Smooth muscle cell (in vitro differentiated cells): ENCODE measurements around the gene AK3. TPM values are rescaled to one million over a fixed set of nuclear protein-coding genes. Genes with fewer than 3 reads are reported as not detected.

Source experiments
- DNase-seq: peaks from one replicate; lab custom pipeline; 2025; ENCODE audit not compliant: unreplicated experiment; lab: John Stamatoyannopoulos, UW
- H2AFZ ChIP-seq: fragments of 200-600 bp; sonication (generic); 2 replicates; pipeline ENCODE4 v1.6.0; 2016; ENCODE audit warnings: antibody characterized with exemption, low read depth, mild to moderate bottlenecking
- H3F3A ChIP-seq: fragments of 200-600 bp; sonication (generic); 2 replicates; pipeline ENCODE4 v1.6.0; 2017; ENCODE audit warnings: antibody characterized with exemption, low read depth
- H3K27ac ChIP-seq: fragments of 200-600 bp; sonication (generic); 2 replicates; pipeline ENCODE4 v1.5.1; 2016; ENCODE audit warnings: low read depth, mild to moderate bottlenecking
- H3K27me3 ChIP-seq: fragments of 200-600 bp; sonication (generic); 2 replicates; pipeline ENCODE4 v1.6.1; 2016; ENCODE audit warnings: low read depth, mild to moderate bottlenecking
- H3K36me3 ChIP-seq: fragments of 200-600 bp; sonication (generic); 2 replicates; pipeline ENCODE4 v1.5.1; 2016; ENCODE audit warnings: low read depth
- H3K4me1 ChIP-seq: fragments of 200-600 bp; sonication (generic); 2 replicates; pipeline ENCODE4 v1.5.1; 2016; ENCODE audit warnings: low read depth
- H3K4me2 ChIP-seq: fragments of 200-600 bp; sonication (generic); 2 replicates; pipeline ENCODE4 v1.6.0; 2016; ENCODE audit warnings: mild to moderate bottlenecking
- H3K4me3 ChIP-seq: fragments of 200-600 bp; sonication (generic); 2 replicates; pipeline ENCODE4 v1.5.1; 2016; ENCODE audit warnings: mild to moderate bottlenecking
- H3K79me2 ChIP-seq: fragments of 200-600 bp; sonication (generic); 2 replicates; pipeline ENCODE4 v1.6.0; 2016; ENCODE audit warnings: low read depth, mild to moderate bottlenecking
- H3K9ac ChIP-seq: fragments of 200-600 bp; sonication (generic); 2 replicates; pipeline ENCODE4 v1.6.0; 2016; ENCODE audit warnings: low read depth
- H3K9me3 ChIP-seq: fragments of 200-600 bp; sonication (generic); replicated peaks from 2 replicates; pipeline ENCODE4 v1.5.1; 2016; ENCODE audit warnings: low read depth
- H4K20me1 ChIP-seq: fragments of 200-600 bp; sonication (generic); 2 replicates; pipeline ENCODE4 v1.6.0; 2016; ENCODE audit warnings: low read depth
- CTCF ChIP-seq: fragments of 200-600 bp; sonication (generic); IDR thresholded peaks from 2 replicates; pipeline ENCODE4 v1.5.1; 2017; ENCODE audit warnings: borderline replicate concordance, mild to moderate bottlenecking, antibody characterized with exemption; ENCODE audit not compliant: insufficient read depth, poor library complexity, severe bottlenecking
- whole genome bisulfite sequencing: methylation state at CpG from one replicate; pipeline ENCODE4 v1.1.7; 2016; ENCODE audit warnings: low lambda C conversion rate; 5-methylcytosine and 5-hydroxymethylcytosine counted together
- polyA plus RNA-seq: library from polyadenylated mRNA; unstranded; fragments of >200 nt; fragmentation: Nextera tagmentation; extraction: Ambion mirVana; gene quantifications from 2 replicates; pipeline ENCODE4 v1.2.1, GENCODE V29; 2016
- total RNA-seq: library from RNA; depleted of rRNA; stranded (reverse); fragments of >200 nt; gene quantifications from 2 replicates; pipeline ENCODE4 v1.2.3, GENCODE V29; 2014

The AK3 gene
- total RNA-seq (49.0 and 49.3 TPM in 2 replicates), polyA plus RNA-seq (28.7 and 35.0 TPM in 2 replicates)

DNA sequence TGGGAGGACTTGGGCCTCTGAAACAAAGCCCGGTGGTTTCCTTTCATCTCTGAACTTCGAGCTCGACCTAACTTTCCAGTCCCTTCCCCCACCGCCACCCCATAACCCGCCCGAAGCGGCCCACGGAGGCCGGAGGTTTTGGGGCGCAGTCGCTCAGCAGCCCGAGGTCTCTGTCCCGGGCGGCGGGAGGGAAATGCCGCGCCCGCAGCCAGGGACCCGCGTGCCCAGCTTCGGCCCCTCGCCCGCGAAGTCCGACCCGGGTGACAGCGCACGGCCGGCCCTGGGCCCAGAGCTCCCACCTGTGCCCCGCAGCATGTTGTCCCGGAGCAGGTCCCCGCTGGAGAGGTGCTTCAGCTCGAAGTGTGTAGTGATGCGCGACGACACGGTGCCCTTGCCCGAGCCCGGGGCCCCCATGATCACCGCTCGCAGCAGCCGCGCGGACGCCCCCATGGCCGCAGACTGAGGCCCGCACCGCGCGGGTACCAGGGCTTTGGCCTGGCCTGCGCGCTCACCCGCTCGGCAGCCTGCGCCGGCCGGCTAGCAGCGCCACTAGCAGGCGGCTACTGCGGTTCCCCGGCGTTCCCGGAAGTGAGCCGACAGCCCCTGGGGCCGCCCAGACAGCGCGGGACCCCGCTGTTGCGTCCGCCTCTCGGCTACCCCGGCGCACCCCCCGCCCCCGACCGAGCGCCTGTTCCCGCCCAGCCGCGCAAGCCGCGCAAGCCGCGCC, at the start of gene AK3:
Gene AK3, minus strand, starts transcription at position 565 of the 727 bp plus-strand sequence. Its CDS starts 115 bp downstream, at position 450.
- H3K27me3 ChIP-seq: no peaks in the 10 kb centered on the region

GRCh38 chr9:4788703-4789102, 47.7 kb upstream of the AK3 start:
- no peak for DNase-seq
- Histone ChIP-seq H3K9ac (no peak overlapping the region), H3K27ac (no peak overlapping the region), H3K27me3 (no peaks in the 10 kb centered on the region), H3K4me3 (no peak overlapping the region), H3K4me1 (peaks cover 2% of the 10 kb centered on the region), H3F3A (no peaks in the 10 kb centered on the region), H3K4me2 (no peak overlapping the region), H3K79me2 (no peaks in the 10 kb centered on the region), H2AFZ (no peak overlapping the region), H3K9me3 (no peaks in the 10 kb centered on the region), H3K36me3 (no peaks in the 10 kb centered on the region), H4K20me1 (no peaks in the 10 kb centered on the region)
- WGBS: 89% methylated on average over 5 of the region's 6 CpGs
- TF ChIP-seq CTCF: no peak

More for the DNA sequence above, at the start of gene AK3:
- TF ChIP-seq CTCF: no peak
- Histone ChIP-seq H4K20me1 (peaks cover 3% of the 10 kb centered on the region), H3K9me3 (no peaks in the 10 kb centered on the region), H3K4me1 (peaks cover 6% of the 10 kb centered on the region), H3K4me2 (peak within 1 kb of the TSS; percentile 84), H3K36me3 (no peaks in the 10 kb centered on the region), H2AFZ (peak within 1 kb of the TSS; percentile 87), H3F3A (peaks cover 4% of the 10 kb centered on the region), H3K4me3 (peak within 1 kb of the TSS; percentile 72), H3K79me2 (peaks cover 37% of the 10 kb centered on the region), H3K27ac (no peak within 1 kb of the TSS), H3K9ac (peak within 1 kb of the TSS; percentile 62)
- WGBS: 1% methylated on average over 51 of the region's 84 CpGs
- peak; percentile 61 for DNase-seq

DNA sequence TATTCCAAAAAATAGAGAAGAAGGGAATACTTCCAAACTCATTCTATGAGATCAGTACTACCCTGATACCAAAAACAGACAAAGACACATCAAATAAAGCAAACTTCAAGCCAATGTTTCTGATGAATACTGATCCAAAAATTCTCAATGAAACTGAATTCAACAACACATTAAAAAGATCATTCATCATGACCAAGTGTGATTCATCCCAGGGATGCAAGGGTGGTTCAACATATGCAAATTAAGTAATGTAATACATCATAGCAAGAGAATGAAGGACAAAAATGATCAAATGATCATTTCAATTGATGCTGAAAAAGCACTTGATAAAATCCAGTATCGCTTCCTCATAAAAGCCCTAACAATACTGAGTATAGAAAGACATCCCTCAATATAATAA, 46.9 kb upstream of the AK3 start:
- no peaks in the 10 kb centered on the region for H3F3A ChIP-seq
- H2AFZ ChIP-seq: no peak overlapping the region
- no peak overlapping the region for H3K9ac ChIP-seq
- no peak for DNase-seq
- 97% methylated on average over 1 of the region's 1 CpG for WGBS
- no peak overlapping the region for H3K4me3 ChIP-seq
- H4K20me1 ChIP-seq: no peaks in the 10 kb centered on the region
- H3K4me1 ChIP-seq: no peaks in the 10 kb centered on the region
- H3K9me3 ChIP-seq: no peaks in the 10 kb centered on the region
- H3K4me2 ChIP-seq: no peak overlapping the region
- H3K36me3 ChIP-seq: no peaks in the 10 kb centered on the region
- no peak for TF ChIP-seq CTCF
- no peaks in the 10 kb centered on the region for H3K79me2 ChIP-seq
- no peaks in the 10 kb centered on the region for H3K27me3 ChIP-seq
- no peak overlapping the region for H3K27ac ChIP-seq

DNA sequence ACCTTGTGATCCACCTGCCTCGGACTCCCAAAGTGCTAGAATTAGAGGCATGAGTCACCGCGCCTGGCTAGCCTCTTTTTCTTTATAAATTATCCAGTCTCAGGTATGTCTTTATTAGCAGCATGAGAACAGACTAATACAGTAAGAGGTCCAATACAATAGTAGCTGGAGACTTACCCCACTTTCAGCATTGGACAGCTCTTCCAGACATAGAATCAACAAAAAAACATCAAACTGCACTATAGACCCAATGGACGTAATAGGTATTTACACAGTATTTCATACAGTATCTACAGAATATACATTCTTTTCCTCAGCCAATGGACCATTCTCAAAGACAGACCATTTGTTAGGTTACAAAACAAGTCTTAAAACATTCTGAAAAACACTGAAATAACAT, 45.6 kb upstream of the AK3 start:
- Histone ChIP-seq H3K36me3 (no peaks in the 10 kb centered on the region), H3K27me3 (no peaks in the 10 kb centered on the region), H3K9ac (no peak overlapping the region), H3K4me3 (no peak overlapping the region), H3K4me2 (no peak overlapping the region), H3K27ac (no peak overlapping the region), H2AFZ (no peak overlapping the region), H3K79me2 (no peaks in the 10 kb centered on the region), H3F3A (no peaks in the 10 kb centered on the region), H3K9me3 (no peaks in the 10 kb centered on the region), H4K20me1 (no peaks in the 10 kb centered on the region), H3K4me1 (no peaks in the 10 kb centered on the region)
- no peak for TF ChIP-seq CTCF
- no peak for DNase-seq
- WGBS: 93% methylated on average over 4 of the region's 4 CpGs
